SW 1271 (cell line): ENCODE measurements around the gene PAGE3.

Experiments
- DNase-seq, 2 experiments: peaks; one replicate each; lab custom pipeline; 2025; lab: John Stamatoyannopoulos, UW

PAGE3 gene, protein sequence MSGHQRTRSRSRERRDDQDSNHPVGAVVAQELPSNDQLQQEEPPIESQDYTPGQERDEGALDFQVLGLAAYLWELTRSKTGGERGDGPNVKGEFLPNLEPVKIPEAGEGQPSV

DNA sequence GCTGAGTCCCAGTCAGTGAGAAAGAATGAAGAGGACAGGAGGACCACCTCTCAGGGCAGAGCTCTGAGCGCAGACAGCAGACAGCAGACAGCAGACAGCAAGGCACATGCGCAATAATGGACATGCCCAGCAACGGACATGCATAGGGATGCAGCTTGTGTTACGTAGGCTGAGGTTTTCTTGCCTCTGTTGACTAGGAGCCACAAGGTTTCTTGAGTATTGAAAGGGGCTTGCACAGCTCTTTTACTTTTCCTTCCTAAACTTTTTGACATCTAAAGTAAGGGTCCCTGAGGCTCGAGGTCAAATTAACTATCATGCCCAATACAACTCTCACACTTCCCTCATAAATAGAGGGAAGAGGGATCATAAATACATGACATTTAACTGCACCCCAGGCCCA is at the start of gene PAGE3:
TSS of gene PAGE3 (minus strand) at position 101 of the 400 bp plus-strand sequence. CDS start 1,013 bp downstream, outside the sequence.
- no peak for DNase-seq

DNA sequence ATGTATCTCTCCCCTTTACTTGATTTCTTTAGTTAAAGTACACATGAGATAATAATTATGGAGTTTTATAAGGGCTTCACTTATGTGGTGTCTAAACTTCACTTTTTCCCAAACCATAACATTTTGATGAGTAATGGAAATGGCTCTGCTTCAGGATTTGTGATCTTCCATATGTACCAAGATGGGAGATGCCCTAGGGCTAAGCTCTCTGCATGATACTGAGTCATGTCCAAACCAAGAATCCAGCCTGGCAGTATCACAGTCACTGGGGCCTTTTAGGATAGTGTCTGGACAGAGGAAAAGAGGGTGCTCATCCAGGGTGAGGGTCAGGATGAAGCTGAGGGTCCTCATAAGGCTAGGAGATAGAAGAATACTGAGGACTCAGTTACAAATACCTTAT is 47.9 kb upstream of the PAGE3 start:
- no peak for DNase-seq

DNA sequence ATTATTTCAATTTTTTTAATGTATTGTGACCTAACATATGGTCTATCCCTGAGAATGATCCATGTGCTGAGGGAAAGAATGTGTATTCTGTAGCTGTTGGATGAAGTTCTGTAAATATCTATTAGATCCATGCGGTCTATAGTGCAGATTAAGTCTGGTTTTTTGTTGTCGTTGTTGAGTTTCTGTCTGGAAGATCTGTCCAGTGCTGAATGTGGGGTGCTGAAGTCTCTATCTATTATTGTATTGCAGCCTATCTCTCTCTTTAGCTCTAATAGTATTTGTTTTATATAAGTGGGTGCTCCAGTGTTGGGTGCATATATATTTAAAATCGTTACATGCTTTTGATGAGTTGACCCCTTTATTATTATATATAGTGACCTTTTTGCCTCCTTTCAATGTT is 26.2 kb upstream of the PAGE3 start:
- no peak for DNase-seq

DNA sequence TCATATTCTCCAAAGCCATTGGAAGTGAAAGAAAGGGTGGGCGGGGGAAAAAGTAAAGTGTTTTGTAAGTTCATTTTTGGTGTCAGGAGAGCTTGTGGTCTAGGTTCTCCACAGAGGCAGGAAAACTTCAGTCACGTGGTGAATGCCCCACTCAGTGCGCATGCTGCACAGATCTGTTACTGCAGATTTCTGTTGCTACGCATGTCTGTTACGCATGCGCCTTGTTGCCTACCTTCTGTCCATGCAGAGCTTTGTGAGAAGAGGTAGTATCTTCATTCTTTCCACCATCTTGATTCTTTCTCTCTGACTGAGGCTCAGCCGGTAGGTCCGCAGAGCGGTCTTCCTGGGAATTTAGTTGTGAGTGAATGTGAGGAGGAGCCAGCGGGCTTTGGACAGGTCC is 15.1 kb upstream of the PAGE3 start:
- DNase-seq, result no peak

DNA sequence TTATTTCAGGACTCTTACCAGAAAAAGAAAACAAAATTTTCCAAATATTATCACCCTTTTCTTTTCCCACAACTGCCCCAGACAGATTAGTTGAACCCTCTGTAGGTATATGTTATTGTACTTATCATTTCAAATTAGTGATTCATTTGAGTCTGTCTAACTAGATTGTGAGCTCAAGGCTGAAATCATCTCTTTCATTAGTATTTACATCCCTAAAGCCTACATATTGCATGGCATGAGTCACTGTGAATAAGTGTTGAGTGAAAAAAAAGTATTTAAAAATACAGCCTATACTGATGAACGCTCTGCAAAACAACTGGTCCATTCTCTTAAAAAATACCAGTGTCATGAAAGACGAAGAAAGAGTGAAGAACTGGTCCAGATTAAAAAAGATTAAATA is 3.9 kb downstream of the PAGE3 start:
- DNase-seq, result no peak

DNA sequence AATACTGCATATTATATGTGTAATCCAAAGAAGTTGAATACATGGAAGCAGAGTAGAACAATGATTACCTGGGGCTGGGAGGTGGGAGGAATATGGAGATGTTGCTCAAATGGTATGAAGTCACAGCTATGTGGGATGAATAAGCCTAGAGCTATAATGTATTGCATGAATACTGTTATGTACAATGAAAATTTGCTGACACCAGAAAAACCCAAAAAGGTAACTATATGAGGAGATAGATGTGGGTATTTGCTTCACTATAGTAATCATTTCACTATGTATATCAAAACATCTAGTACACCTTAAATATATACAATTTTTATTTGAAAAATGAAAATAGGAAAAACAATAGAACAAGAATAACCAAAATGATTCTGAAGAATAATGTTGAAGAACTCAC is 11.2 kb downstream of the PAGE3 start:
- no peak for DNase-seq

DNA sequence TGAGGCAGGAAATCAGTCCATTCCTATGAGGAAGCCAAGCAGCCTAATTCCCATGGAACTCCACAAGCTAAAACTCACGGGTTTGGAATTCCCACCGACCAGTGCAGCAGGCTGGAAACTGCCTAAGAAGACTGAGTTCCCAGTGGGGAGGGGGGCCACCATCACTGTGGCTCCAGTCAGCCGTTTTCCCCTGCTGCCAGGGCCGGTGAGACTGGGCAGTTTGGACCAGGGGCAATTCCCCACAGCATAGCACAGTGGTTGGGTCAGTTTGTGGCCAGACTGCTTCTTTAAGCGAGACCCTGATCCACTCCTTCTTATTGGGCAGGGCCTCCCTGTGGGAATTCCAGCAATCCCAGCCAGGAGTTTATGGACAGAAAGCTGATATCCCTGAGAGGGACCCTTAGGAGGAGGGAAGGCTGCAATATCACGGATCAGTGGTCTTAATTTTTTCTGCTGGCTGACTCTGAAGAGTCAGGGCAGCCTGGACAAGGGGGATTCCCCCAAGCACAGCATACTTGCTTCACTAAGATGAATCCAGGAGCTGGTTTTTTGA is 23.9 kb downstream of the PAGE3 start:
- DNase-seq, result no peak

DNA sequence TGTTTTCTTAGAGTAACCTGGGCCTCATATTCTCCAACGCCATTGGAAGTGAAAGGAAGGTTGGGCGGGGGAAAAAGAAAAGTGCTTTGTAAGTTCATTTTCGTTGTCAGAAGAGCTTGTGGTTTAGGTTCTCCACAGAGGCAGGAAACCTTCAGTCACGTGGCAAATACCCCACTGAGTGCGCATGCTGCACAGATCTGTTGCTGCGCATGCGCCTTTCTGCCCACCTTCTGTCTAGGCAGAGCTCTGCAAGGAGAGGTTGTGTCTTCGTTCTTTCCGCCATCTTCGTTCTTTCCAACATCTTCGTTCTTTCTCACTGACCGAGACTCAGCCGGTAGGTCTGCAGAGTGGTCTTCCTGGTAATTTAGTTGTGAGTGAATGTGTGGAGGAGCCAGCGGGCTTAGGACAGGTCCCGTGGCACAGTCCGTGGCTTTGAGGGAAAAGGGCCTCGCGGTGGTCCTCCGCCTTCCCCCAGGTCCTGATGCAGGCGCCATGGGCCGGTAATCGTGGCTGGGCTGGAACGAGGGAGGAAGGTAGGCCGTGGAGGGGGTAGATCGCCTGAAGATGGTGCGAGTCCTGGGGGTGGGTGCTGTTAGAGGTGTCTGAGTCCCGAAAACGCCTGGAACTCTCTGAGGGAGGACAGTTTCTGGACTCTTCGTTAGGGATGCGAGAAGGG is 44.5 kb downstream of the PAGE3 start, which contains the start of gene PAGE5:
TSS of gene PAGE5 (plus strand) at position 228 of the 676 bp plus-strand sequence. CDS start 1,037 bp downstream, outside the sequence.
- DNase-seq, result no peak

DNA sequence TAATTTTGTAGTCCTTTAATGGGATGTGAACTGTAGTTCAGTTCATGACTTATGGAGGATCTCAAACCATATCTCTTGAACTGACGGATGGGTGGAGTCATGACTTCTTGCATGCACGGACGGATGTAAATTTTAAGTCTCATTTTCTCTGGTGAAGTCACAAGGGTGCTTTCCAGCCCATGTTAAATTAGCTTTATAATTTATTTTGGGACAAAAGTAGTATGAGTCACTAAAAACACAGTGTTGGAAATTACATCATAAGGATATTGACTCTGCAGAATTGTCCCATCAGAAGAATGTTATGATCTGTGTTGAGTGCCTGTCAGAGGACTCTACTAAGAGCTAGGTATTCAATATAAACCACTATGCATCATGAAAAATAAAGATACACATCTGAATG is 51.3 kb downstream of the PAGE3 start:
- DNase-seq, result no peak

DNA sequence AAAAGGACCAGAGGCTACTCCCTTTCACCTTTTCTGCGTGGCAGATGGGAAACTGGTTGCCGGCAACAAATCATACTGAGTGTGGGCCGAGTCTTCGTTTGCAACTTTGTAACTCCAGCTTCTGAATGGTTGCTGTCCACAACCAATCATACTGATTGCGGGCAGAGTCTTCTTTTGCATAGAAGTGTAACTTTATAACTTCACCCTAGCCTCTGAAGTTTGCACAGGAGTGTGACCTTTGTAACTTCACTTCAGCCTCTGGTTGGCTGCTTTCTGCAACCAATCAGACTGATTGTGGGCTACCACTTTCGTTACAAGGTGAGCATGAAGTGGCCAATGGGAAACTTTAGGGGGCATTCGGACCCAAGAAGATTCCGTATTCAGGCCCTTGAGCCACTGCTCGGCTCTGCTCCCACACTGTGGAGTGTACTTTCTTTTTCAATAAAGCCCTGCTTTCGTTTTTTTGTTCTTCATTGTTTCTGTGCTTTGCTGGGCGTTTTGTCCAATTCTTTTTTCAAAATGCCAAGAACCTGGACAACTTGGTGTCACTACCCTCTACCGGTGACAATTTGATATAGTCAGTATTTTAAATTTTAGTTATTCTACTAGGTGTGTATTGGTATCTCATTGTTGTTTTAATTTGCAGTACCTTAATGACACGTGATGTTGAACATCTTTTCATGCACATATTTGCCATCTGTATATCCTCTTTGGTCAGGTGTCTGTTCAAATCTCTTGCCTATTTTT is 53.6 kb downstream of the PAGE3 start:
- no peak for DNase-seq
